Measurements from ENCODE around the gene SLC2A8. TPM values are rescaled to one million over a fixed set of nuclear protein-coding genes. Genes with fewer than 3 reads are reported as not detected.

SLC2A8 gene
- total RNA-seq, 6 donors from 2014 or later = 7.0 to 27.4 (median 20.2) TPM

DNA sequence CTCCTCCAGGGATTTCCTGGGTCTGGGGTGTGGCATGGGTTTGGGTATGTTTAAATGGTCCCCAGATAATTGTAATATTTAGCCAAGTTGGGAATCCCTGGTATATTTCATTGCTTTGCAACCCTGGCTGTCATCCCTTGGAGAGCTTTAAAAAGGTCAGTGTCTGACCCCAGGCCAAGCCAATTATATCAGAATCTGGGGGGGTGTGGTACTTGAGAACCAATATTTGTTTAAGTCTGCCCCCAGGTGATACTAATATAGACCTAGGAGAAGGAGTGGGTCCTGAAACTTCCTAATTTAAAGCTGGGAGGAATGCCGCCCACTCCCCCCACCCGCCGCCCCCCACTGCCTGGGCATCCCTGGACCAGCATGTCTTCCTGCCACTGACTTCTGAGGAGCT is 38.2 kb upstream of the SLC2A8 start:
- no peak overlapping the region for H3K4me3 ChIP-seq
- no peak overlapping the region for H3K27ac ChIP-seq
- H3K36me3 ChIP-seq = peaks cover 0 to 9% (median 3%) of the 10 kb centered on the region in 4 donors
- DNase-seq (peak in 1 of 2 donors; percentile 23), ATAC-seq (ENCODE audit: low FRiP score in 2 of 2) (no peak)
- H3K9me3 ChIP-seq = no peaks in the 10 kb centered on the region
- TF ChIP-seq CTCF (IDR thresholded peaks at IDR 0.05) = no peak
- TF ChIP-seq POLR2A (IDR thresholded peaks at IDR 0.05) = no peak
- TF ChIP-seq POLR2AphosphoS5 (IDR thresholded peaks at IDR 0.05) = no peak
- TF ChIP-seq EP300 (IDR thresholded peaks at IDR 0.05) = no peak
- no peaks in the 10 kb centered on the region for H3K27me3 ChIP-seq
- WGBS, 2 donors = 92% methylated on average over 3 of the region's 3 CpGs; no CpG with 5 or more reads in 1 of the 2 donors
- H3K4me1 ChIP-seq = peaks cover 0 to 7% (median 0%) of the 10 kb centered on the region in 4 donors

DNA sequence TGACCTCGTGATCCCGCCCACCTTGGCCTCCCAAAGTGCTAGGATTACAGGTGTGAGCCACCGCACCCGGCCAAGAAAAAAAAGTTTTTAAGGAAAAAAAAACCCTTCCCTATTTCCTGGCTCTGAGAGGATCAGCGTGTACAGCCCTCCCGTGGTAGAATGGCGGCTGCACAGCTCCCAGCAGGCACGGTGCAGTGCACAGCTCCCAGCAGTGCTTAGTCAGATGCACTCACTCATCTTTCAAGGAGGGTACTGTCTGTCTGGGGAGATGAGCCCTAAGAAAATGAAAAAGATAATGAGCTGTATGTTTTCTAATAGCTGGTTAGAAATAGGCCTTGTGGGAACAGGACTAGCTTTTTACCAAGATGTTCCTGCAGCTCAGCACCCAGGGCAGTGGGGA is 36.7 kb upstream of the SLC2A8 start:
- ATAC-seq (ENCODE audit: low FRiP score in 2 of 2) (no peak), DNase-seq (no peak)
- Histone ChIP-seq H3K27ac (no peak overlapping the region), H3K4me1 (peaks cover 0 to 7% (median 0%) of the 10 kb centered on the region in 4 donors), H3K4me3 (no peak overlapping the region), H3K36me3 (peaks cover 0 to 9% (median 3%) of the 10 kb centered on the region in 4 donors), H3K9me3 (no peaks in the 10 kb centered on the region), H3K27me3 (no peaks in the 10 kb centered on the region)
- TF ChIP-seq EP300 (IDR thresholded peaks at IDR 0.05) = no peak
- TF ChIP-seq POLR2A (IDR thresholded peaks at IDR 0.05) = no peak
- no peak for TF ChIP-seq POLR2AphosphoS5 (IDR thresholded peaks at IDR 0.05)
- no peak for TF ChIP-seq CTCF (IDR thresholded peaks at IDR 0.05)
- 75 to 84% methylated on average over 8 of the region's 8 CpGs for WGBS, 2 donors

DNA sequence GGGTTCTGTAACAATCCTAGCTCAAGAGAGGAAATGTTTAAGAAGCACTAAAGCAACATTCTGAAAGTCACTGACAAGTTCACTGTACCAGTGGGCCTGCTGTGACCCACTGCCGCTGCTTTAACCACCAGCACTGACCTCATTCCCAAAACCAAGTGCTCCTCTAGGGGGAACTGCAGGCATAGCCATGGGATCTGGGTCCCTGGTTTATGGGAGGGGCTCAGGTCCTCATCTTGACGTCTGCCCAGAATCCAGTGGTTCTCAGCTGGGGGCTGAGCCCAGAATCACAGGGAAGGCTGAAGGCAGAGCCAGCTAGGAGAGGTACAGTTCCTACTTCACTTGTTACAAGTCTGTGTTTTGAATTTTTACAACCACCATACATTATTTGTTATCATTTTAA is 36.1 kb upstream of the SLC2A8 start:
- TF ChIP-seq POLR2A (IDR thresholded peaks at IDR 0.05) (no peak), POLR2AphosphoS5 (IDR thresholded peaks at IDR 0.05) (no peak), EP300 (IDR thresholded peaks at IDR 0.05) (no peak), CTCF (IDR thresholded peaks at IDR 0.05) (no peak)
- no peak overlapping the region for H3K4me3 ChIP-seq
- no peaks in the 10 kb centered on the region for H3K9me3 ChIP-seq
- no peaks in the 10 kb centered on the region for H3K27me3 ChIP-seq
- peaks cover 0 to 9% (median 3%) of the 10 kb centered on the region in 4 donors for H3K36me3 ChIP-seq
- DNase-seq (no peak), ATAC-seq (ENCODE audit: low FRiP score in 2 of 2) (no peak)
- H3K27ac ChIP-seq = no peak overlapping the region
- H3K4me1 ChIP-seq = peaks cover 0 to 7% (median 0%) of the 10 kb centered on the region in 4 donors
- 50 to 54% methylated on average over 2 of the region's 2 CpGs for WGBS, 2 donors

- H3K4me1 ChIP-seq = peaks cover 0 to 7% (median 0%) of the 10 kb centered on the region in 4 donors
- DNase-seq = no peak
- no peaks in the 10 kb centered on the region for H3K27me3 ChIP-seq
- no peak for TF ChIP-seq EP300 (IDR thresholded peaks at IDR 0.05)
- no peak for TF ChIP-seq POLR2AphosphoS5 (IDR thresholded peaks at IDR 0.05)
- no peak overlapping the region for H3K27ac ChIP-seq
- no peak for ATAC-seq (ENCODE audit: low FRiP score in 2 of 2)
- 66 to 78% methylated on average over 3 of the region's 3 CpGs for WGBS, 2 donors
- H3K4me3 ChIP-seq = no peak overlapping the region
- H3K9me3 ChIP-seq = no peaks in the 10 kb centered on the region
- H3K36me3 ChIP-seq = peaks cover 0 to 9% (median 3%) of the 10 kb centered on the region in 4 donors
Measured at GRCh38 chr9:127361561-127361960, 35.4 kb upstream of the SLC2A8 start.

DNA sequence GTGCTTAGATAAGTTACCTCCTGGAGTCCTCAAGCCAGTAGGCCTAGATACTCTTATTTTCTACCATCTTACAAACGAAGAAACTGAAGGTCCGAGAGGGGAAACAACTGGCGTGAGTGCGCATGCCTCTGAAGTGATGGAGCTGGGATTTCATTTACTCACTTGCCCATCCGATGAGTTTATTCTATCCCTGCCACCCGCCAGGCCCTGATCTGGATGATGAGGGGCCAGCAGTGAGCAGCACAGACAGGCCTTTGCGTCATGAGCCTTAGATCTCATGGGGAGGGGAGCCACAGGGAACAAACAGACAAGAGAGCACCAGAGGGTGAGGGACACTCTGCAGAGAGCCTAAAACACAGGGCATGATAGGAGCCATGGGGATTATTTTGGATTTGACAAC is 34.1 kb upstream of the SLC2A8 start:
- no peaks in the 10 kb centered on the region for H3K27me3 ChIP-seq
- H3K36me3 ChIP-seq = no peaks in the 10 kb centered on the region
- TF ChIP-seq EP300 (IDR thresholded peaks at IDR 0.05) = no peak
- TF ChIP-seq POLR2AphosphoS5 (IDR thresholded peaks at IDR 0.05) = no peak
- no peak for TF ChIP-seq POLR2A (IDR thresholded peaks at IDR 0.05)
- TF ChIP-seq CTCF (IDR thresholded peaks at IDR 0.05) = no peak
- no peaks in the 10 kb centered on the region for H3K9me3 ChIP-seq
- H3K4me3 ChIP-seq = no peak overlapping the region
- 87 to 97% methylated on average over 7 of the region's 7 CpGs for WGBS, 2 donors
- peaks cover 0 to 7% (median 0%) of the 10 kb centered on the region in 4 donors for H3K4me1 ChIP-seq
- no peak overlapping the region for H3K27ac ChIP-seq
- DNase-seq (no peak), ATAC-seq (ENCODE audit: low FRiP score in 2 of 2) (peak in 1 of 2 donors; percentile 17)
